Mucosa of rectum (tissue), 2 donors: ENCODE results near the gene CTDSPL2.
"Not testable (repeated sequence)": the region's sequence is repeated elsewhere in the genome, so short reads cannot be mapped to it uniquely, and the experiment has no call there.

Experiments used
- H3K27ac ChIP-seq, 2 donors: one replicate each; pipeline ENCODE4 v1.7.0; 2013; ENCODE audit warnings: inconsistent platforms in 2 of 2, low read depth in 2 of 2, low read length in 2 of 2
- H3K27me3 ChIP-seq, 2 donors: one replicate each; pipeline ENCODE4 v1.7.0; 2013; ENCODE audit warnings: low read length in 2 of 2; ENCODE audit not compliant: control insufficient read depth in 2 of 2, insufficient read depth in 2 of 2
- H3K36me3 ChIP-seq, 2 donors: one replicate each; pipeline ENCODE4 v1.7.0; 2013; ENCODE audit warnings: low read length in 2 of 2; ENCODE audit not compliant: control insufficient read depth in 2 of 2, insufficient read depth in 2 of 2
- H3K4me1 ChIP-seq, 2 donors: one replicate each; pipeline ENCODE4 v1.7.0; 2013; ENCODE audit warnings: low read length in 2 of 2, mild to moderate bottlenecking in 1 of 2; ENCODE audit not compliant: control insufficient read depth in 2 of 2, insufficient read depth in 2 of 2
- H3K4me3 ChIP-seq, 2 donors: one replicate each; pipeline ENCODE4 v1.7.0; 2013; ENCODE audit warnings: low read length in 2 of 2
- H3K9ac ChIP-seq, 2 donors: one replicate each; pipeline ENCODE4 v1.7.0; 2013; ENCODE audit warnings: low read length in 2 of 2, low read depth in 1 of 2, mild to moderate bottlenecking in 1 of 2
- H3K9me3 ChIP-seq, 2 donors: one replicate each; pipeline ENCODE4 v1.7.0; 2013; ENCODE audit warnings: low read length in 2 of 2; ENCODE audit not compliant: control insufficient read depth in 2 of 2
- donor health status: healthy.
- donor health status: Normal muscosa, but diverticular disease.

The CTDSPL2 gene

GRCh38 chr15:44554934-44555723 is 127.7 kb downstream of the CTDSPL2 start:
- H3K36me3 ChIP-seq = peaks cover 46 to 64% of the 10 kb centered on the region in 2 donors

GRCh38 chr15:44560926-44561325 is 133.5 kb downstream of the CTDSPL2 start:
- not testable (repeated sequence) for H3K4me1 ChIP-seq, H3K9ac ChIP-seq, H3K27me3 ChIP-seq, H3K27ac ChIP-seq, H3K4me3 ChIP-seq, H3K9me3 ChIP-seq
- H3K36me3 ChIP-seq = peaks cover 74 to 83% of the 10 kb centered on the region in 2 donors

More at GRCh38 chr15:44554934-44555723, 127.7 kb downstream of the CTDSPL2 start:
- H3K9ac ChIP-seq = no peak overlapping the region
- H3K4me1 ChIP-seq = no peaks in the 10 kb centered on the region
- no peak overlapping the region for H3K27ac ChIP-seq
- no peak overlapping the region for H3K4me3 ChIP-seq
- H3K27me3 ChIP-seq = no peaks in the 10 kb centered on the region
- no peaks in the 10 kb centered on the region for H3K9me3 ChIP-seq

DNA sequence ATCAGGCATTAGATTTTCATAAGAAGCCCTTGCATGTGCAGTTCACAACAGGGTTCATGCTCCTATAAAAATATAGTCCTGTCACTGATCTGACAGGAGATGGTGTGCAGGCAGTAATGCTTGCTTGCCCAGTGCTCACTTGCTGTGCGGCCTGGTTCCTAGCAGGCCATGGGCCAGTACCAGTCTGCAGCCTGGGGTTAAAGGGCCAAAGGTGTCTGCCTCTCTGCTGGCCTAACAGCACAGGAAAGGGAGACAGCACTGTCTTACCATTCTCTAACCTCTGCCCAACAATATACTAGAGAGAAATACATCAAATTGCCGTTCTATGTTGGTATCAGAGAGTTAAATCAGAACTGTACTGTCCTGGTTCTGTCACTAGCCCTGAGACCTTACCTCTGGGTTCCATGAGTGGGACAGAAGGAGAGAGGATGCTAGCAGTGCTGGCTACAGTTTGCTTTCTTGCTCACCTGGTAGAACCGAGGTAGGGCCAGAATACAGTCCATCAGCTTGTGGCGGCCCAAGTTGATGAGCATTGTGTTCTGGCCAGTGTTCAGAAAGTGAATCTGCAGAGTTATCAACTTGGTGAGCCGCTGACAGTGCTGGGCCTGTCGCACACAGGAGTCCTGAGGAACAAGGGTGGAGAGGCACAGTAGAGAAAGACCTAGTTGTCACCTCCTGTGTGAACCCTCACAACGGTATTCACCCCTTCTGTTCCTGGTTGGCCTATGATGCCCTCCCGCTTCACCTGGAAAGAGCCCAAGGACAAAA is 138.1 kb downstream of the CTDSPL2 start:
- H3K27ac ChIP-seq = no peak overlapping the region
- H3K27me3 ChIP-seq = no peaks in the 10 kb centered on the region
- no peak overlapping the region for H3K4me3 ChIP-seq
- H3K36me3 ChIP-seq = peaks cover 71 to 80% of the 10 kb centered on the region in 2 donors
- peaks cover 0 to 4% of the 10 kb centered on the region in 2 donors for H3K9me3 ChIP-seq
- H3K4me1 ChIP-seq = no peaks in the 10 kb centered on the region
- H3K9ac ChIP-seq = no peak overlapping the region

GRCh38 chr15:44566155-44566540 is 138.7 kb downstream of the CTDSPL2 start:
- Histone ChIP-seq H3K4me1 (no peaks in the 10 kb centered on the region), H3K4me3 (no peak overlapping the region), H3K36me3 (peaks cover 71 to 74% of the 10 kb centered on the region in 2 donors), H3K27me3 (no peaks in the 10 kb centered on the region), H3K9ac (no peak overlapping the region), H3K9me3 (peaks cover 0 to 4% of the 10 kb centered on the region in 2 donors), H3K27ac (no peak overlapping the region)

- Histone ChIP-seq H3K9ac (no peak overlapping the region), H3K36me3 (peaks cover 65 to 67% of the 10 kb centered on the region in 2 donors), H3K4me3 (no peak overlapping the region), H3K9me3 (peaks cover 0 to 4% of the 10 kb centered on the region in 2 donors), H3K4me1 (no peaks in the 10 kb centered on the region), H3K27me3 (no peaks in the 10 kb centered on the region), H3K27ac (no peak overlapping the region)
These were observed 140.9 kb downstream of the CTDSPL2 start for GRCh38 chr15:44568338-44568737.

DNA sequence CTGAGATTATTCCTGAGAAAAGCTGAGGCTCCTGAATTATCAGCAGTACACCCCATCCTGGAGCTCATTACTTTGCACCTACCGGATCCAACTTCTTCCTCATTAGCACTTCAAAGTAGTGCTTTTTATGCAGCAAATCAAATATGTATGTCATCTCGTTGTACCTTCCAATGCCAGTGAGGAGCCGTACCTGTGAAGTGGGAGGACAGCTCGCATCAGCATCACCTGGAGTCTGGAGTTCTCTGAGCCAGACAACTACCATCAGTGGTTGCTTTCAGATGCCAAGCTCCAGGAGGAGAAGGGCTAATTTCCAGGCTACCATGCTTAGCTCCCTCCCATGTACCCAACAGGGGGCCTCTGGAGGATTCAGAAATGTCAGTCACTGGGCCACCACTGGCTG is 141.9 kb downstream of the CTDSPL2 start:
- peaks cover 57 to 67% of the 10 kb centered on the region in 2 donors for H3K36me3 ChIP-seq

GRCh38 chr15:44570361-44570760 is 142.9 kb downstream of the CTDSPL2 start:
- Histone ChIP-seq H3K27ac (no peak overlapping the region), H3K27me3 (no peaks in the 10 kb centered on the region), H3K9me3 (peaks cover 0 to 3% of the 10 kb centered on the region in 2 donors), H3K9ac (no peak overlapping the region), H3K36me3 (peaks cover 57 to 62% of the 10 kb centered on the region in 2 donors), H3K4me3 (no peak overlapping the region), H3K4me1 (no peaks in the 10 kb centered on the region)

More for the DNA sequence above, 141.9 kb downstream of the CTDSPL2 start:
- Histone ChIP-seq H3K27ac (no peak overlapping the region), H3K4me1 (no peaks in the 10 kb centered on the region), H3K9me3 (peaks cover 0 to 4% of the 10 kb centered on the region in 2 donors), H3K4me3 (no peak overlapping the region), H3K9ac (no peak overlapping the region), H3K27me3 (no peaks in the 10 kb centered on the region)

DNA sequence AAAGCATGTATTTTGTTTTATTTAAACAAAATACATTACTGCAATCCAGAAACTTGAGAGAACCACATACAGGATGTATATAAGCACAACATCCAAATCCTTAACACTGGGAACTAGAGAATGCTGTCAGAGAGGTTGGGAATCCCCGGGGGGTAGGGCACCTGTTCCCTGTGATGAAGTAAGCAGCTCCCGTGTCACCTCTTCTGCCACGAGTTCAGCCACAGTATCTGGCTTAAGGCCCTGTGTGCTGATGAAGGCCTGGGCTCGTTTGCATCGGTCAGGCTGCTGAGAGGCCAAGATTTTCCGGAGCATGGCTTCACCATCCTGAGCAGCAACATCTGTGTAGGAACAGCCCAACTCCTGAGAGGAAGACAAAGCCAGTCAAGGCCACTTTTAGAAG is 146.0 kb downstream of the CTDSPL2 start:
- Histone ChIP-seq H3K9ac (no peak overlapping the region), H3K36me3 (peaks cover 33 to 38% of the 10 kb centered on the region in 2 donors), H3K27me3 (no peaks in the 10 kb centered on the region), H3K27ac (no peak overlapping the region), H3K4me3 (no peak overlapping the region), H3K4me1 (no peaks in the 10 kb centered on the region), H3K9me3 (no peaks in the 10 kb centered on the region)

DNA sequence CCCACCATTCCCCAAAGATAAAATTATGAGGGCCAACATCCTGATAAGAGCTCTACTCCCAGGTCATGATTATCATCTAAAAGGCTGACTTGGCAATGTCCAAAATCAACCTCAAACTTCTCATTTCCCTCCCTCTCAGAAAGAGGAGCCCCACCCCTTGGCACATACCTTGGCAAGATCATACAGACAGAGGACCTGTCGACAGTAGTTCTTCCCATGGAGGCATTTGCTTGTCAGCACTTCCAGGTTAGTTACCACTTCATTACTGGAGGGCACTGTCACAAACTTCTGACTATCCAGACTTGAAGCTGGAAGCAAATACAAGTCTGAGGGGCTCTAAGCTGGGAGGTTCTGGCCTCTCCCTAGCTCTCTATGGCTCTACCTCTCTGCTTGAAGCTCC is 147.3 kb downstream of the CTDSPL2 start:
- Histone ChIP-seq H3K4me1 (no peaks in the 10 kb centered on the region), H3K27me3 (no peaks in the 10 kb centered on the region), H3K9ac (no peak overlapping the region), H3K36me3 (peaks cover 28 to 32% of the 10 kb centered on the region in 2 donors), H3K27ac (no peak overlapping the region), H3K9me3 (no peaks in the 10 kb centered on the region), H3K4me3 (no peak overlapping the region)
